ENCODE results near the gene ARHGEF1. TPM values are rescaled to one million over a fixed set of nuclear protein-coding genes. Genes with fewer than 3 reads are reported as not detected.

Gene ARHGEF1
- polyA plus RNA-seq, 1 donor (not counting 4 experiments of a cell fraction or from before 2014, with no cell fraction given), result 30.5 TPM

DNA sequence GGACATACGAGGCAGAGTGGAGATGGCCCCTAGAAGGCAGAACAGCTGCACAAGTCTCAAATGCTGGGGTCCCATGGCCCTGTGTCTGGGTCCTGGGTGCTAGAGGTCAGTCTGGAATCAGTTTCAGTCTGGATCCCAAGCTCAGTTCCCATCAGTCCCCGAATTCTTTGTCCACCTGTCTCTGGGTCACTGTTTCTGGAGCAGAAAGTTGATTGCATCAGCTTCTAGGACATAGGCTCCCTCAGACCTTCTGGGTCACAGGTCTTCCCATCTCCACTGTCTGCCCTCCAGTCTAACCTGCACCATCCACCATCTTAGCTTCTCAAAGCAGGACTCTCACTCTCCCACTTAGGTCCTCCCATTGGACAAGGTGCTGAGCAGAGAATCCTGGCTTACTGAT is 43.8 kb upstream of the ARHGEF1 start:
- no peaks in the 10 kb centered on the region for H4K20me1 ChIP-seq (ENCODE audit: control insufficient read depth, extremely low read depth, insufficient read depth, low read length)
- H3K79me2 ChIP-seq (ENCODE audit: control insufficient read depth, insufficient read depth, low read length), result no peaks in the 10 kb centered on the region
- no peak overlapping the region for H3K27ac ChIP-seq (ENCODE audit: control insufficient read depth, insufficient read depth, low read length)
- H3K27me3 ChIP-seq (ENCODE audit: control insufficient read depth, extremely low read depth, insufficient read depth, low read length), result peaks cover 17% of the 10 kb centered on the region
- H2AFZ ChIP-seq (ENCODE audit: control insufficient read depth, low read length), result no peak overlapping the region
- H3K4me1 ChIP-seq (ENCODE audit: control insufficient read depth, extremely low read depth, insufficient read depth, low read length), result no peaks in the 10 kb centered on the region
- no peaks in the 10 kb centered on the region for H3K36me3 ChIP-seq (ENCODE audit: control insufficient read depth in 2 of 2, extremely low read depth in 1 of 2, insufficient read depth in 2 of 2, low read length in 2 of 2)
- dilution Hi-C loops (cut with MboI; ENCODE audit: extremely low pct_ligation_motif_present, low sequenced_read_pairs), result no loop called here
- H3K9me3 ChIP-seq (ENCODE audit: control insufficient read depth, low read depth, low read length), result no peaks in the 10 kb centered on the region
- H3K4me2 ChIP-seq (ENCODE audit: control insufficient read depth, extremely low read depth, insufficient read depth, low read depth, low read length), result no peak overlapping the region
- TF ChIP-seq EZH2 (IDR thresholded peaks at IDR 0.05; ENCODE audit: low read length), result no peak
- H3K9ac ChIP-seq (ENCODE audit: control insufficient read depth, extremely low read depth, insufficient read depth, low read length), result no peak overlapping the region
- FAIRE-seq, result no peak
- no peaks in the 10 kb centered on the region for H3K9me1 ChIP-seq (ENCODE audit: control insufficient read depth, extremely low read depth, insufficient read depth, low read length)
- no peak overlapping the region for H3K4me3 ChIP-seq (ENCODE audit: control insufficient read depth in 2 of 3, extremely low read depth in 1 of 3, insufficient read depth in 2 of 3, low read depth in 1 of 3, low read length in 3 of 3)
- DNase-seq (ENCODE audit: low read depth, low spot score), result no peak

DNA sequence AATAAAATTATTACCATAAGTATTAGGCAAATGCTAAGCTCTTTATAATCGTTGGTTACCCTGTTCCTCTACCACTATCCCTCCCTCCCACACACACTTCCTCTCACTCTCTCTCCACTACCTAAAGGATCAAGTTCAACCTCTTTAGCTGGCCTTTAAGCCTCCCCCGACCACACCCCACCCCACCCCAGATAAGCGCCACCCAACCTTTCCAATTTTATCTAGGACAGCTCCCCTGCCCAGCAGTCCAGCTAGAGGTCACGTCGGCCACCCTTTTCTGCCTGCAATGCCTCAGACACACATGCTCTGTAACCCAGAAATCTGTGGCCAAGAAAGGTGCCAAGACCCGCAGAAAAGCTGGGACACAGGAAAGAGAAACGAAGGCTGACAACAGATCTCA is 39.6 kb upstream of the ARHGEF1 start:
- no peaks in the 10 kb centered on the region for H3K9me1 ChIP-seq (ENCODE audit: control insufficient read depth, extremely low read depth, insufficient read depth, low read length)
- no peak overlapping the region for H2AFZ ChIP-seq (ENCODE audit: control insufficient read depth, low read length)
- H3K79me2 ChIP-seq (ENCODE audit: control insufficient read depth, insufficient read depth, low read length), result no peaks in the 10 kb centered on the region
- DNase-seq (ENCODE audit: low read depth, low spot score) (no peak), FAIRE-seq (no peak)
- no peak overlapping the region for H3K4me2 ChIP-seq (ENCODE audit: control insufficient read depth, extremely low read depth, insufficient read depth, low read depth, low read length)
- no peak overlapping the region for H3K9ac ChIP-seq (ENCODE audit: control insufficient read depth, extremely low read depth, insufficient read depth, low read length)
- no peaks in the 10 kb centered on the region for H4K20me1 ChIP-seq (ENCODE audit: control insufficient read depth, extremely low read depth, insufficient read depth, low read length)
- H3K27ac ChIP-seq (ENCODE audit: control insufficient read depth, insufficient read depth, low read length), result no peak overlapping the region
- no peaks in the 10 kb centered on the region for H3K4me1 ChIP-seq (ENCODE audit: control insufficient read depth, extremely low read depth, insufficient read depth, low read length)
- no peaks in the 10 kb centered on the region for H3K9me3 ChIP-seq (ENCODE audit: control insufficient read depth, low read depth, low read length)
- TF ChIP-seq, protein P1, sequence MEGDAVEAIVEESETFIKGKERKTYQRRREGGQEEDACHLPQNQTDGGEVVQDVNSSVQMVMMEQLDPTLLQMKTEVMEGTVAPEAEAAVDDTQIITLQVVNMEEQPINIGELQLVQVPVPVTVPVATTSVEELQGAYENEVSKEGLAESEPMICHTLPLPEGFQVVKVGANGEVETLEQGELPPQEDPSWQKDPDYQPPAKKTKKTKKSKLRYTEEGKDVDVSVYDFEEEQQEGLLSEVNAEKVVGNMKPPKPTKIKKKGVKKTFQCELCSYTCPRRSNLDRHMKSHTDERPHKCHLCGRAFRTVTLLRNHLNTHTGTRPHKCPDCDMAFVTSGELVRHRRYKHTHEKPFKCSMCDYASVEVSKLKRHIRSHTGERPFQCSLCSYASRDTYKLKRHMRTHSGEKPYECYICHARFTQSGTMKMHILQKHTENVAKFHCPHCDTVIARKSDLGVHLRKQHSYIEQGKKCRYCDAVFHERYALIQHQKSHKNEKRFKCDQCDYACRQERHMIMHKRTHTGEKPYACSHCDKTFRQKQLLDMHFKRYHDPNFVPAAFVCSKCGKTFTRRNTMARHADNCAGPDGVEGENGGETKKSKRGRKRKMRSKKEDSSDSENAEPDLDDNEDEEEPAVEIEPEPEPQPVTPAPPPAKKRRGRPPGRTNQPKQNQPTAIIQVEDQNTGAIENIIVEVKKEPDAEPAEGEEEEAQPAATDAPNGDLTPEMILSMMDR (optimal IDR thresholded peaks at IDR 0.05 in 1 of 3, IDR thresholded peaks at IDR 0.05 in 1 of 3, conservative IDR thresholded peaks at IDR 0.05 in 1 of 3; ENCODE audit: extremely low read depth in 1 of 3, insufficient read depth in 2 of 3, low read length in 3 of 3), result no peak
- no peak for TF ChIP-seq EZH2 (IDR thresholded peaks at IDR 0.05; ENCODE audit: low read length)
- H3K4me3 ChIP-seq (ENCODE audit: control insufficient read depth in 2 of 3, extremely low read depth in 1 of 3, insufficient read depth in 2 of 3, low read depth in 1 of 3, low read length in 3 of 3), result no peak overlapping the region
- no peaks in the 10 kb centered on the region for H3K36me3 ChIP-seq (ENCODE audit: control insufficient read depth in 2 of 2, extremely low read depth in 1 of 2, insufficient read depth in 2 of 2, low read length in 2 of 2)
- peaks cover 6% of the 10 kb centered on the region for H3K27me3 ChIP-seq (ENCODE audit: control insufficient read depth, extremely low read depth, insufficient read depth, low read length)
- dilution Hi-C loops (cut with MboI; ENCODE audit: extremely low pct_ligation_motif_present, low sequenced_read_pairs), result no loop called here

DNA sequence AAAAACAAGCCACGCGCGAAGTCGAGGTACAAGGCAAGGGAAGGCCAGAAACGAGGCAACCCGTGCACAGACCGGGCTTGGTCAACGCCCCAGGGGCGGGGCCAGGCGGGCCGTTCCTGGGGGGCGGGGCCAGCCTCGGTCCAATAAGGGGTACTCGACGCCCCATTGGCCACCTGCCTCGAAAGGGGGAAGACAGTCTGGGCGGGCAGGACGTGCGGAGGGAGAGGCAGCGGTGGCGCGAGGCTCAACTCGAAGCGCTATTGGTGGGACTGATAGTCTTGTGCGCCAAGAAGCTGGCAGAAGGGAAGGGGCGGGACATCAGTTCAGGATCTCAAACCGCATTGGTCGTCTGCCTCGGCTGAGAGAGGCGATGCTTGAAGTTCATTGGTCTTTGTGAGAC is 38.4 kb upstream of the ARHGEF1 start, which contains the start of gene LYPD4:
Gene LYPD4 (minus strand): TSS at position 83 of the 400 bp plus-strand sequence. CDS start 5,398 bp downstream, outside the sequence.
- H3K9me1 ChIP-seq (ENCODE audit: control insufficient read depth, extremely low read depth, insufficient read depth, low read length), result no peaks in the 10 kb centered on the region
- no peak for DNase-seq (ENCODE audit: low read depth, low spot score)
- H3K4me2 ChIP-seq (ENCODE audit: control insufficient read depth, extremely low read depth, insufficient read depth, low read depth, low read length), result no peak within 1 kb of the TSS
- no peaks in the 10 kb centered on the region for H3K36me3 ChIP-seq (ENCODE audit: control insufficient read depth in 2 of 2, extremely low read depth in 1 of 2, insufficient read depth in 2 of 2, low read length in 2 of 2)
- H3K27ac ChIP-seq (ENCODE audit: control insufficient read depth, insufficient read depth, low read length), result no peak within 1 kb of the TSS
- H3K9ac ChIP-seq (ENCODE audit: control insufficient read depth, extremely low read depth, insufficient read depth, low read length), result no peak within 1 kb of the TSS
- no peaks in the 10 kb centered on the region for H3K9me3 ChIP-seq (ENCODE audit: control insufficient read depth, low read depth, low read length)
- H2AFZ ChIP-seq (ENCODE audit: control insufficient read depth, low read length), result no peak within 1 kb of the TSS
- TF ChIP-seq, protein P1 (optimal IDR thresholded peaks at IDR 0.05 in 1 of 3, IDR thresholded peaks at IDR 0.05 in 1 of 3, conservative IDR thresholded peaks at IDR 0.05 in 1 of 3; ENCODE audit: extremely low read depth in 1 of 3, insufficient read depth in 2 of 3, low read length in 3 of 3), result no peak
- no peak for TF ChIP-seq EZH2 (IDR thresholded peaks at IDR 0.05; ENCODE audit: low read length)
- no peak within 1 kb of the TSS for H3K4me3 ChIP-seq (ENCODE audit: control insufficient read depth in 2 of 3, extremely low read depth in 1 of 3, insufficient read depth in 2 of 3, low read depth in 1 of 3, low read length in 3 of 3)
- no peak for FAIRE-seq
- H3K4me1 ChIP-seq (ENCODE audit: control insufficient read depth, extremely low read depth, insufficient read depth, low read length), result no peaks in the 10 kb centered on the region
- no peaks in the 10 kb centered on the region for H3K27me3 ChIP-seq (ENCODE audit: control insufficient read depth, extremely low read depth, insufficient read depth, low read length)
- dilution Hi-C loops (cut with MboI; ENCODE audit: extremely low pct_ligation_motif_present, low sequenced_read_pairs), result no loop called here
- H3K79me2 ChIP-seq (ENCODE audit: control insufficient read depth, insufficient read depth, low read length), result no peaks in the 10 kb centered on the region
- no peaks in the 10 kb centered on the region for H4K20me1 ChIP-seq (ENCODE audit: control insufficient read depth, extremely low read depth, insufficient read depth, low read length)
